Measurements from ENCODE around the gene CEP104.

Gene CEP104

DNA sequence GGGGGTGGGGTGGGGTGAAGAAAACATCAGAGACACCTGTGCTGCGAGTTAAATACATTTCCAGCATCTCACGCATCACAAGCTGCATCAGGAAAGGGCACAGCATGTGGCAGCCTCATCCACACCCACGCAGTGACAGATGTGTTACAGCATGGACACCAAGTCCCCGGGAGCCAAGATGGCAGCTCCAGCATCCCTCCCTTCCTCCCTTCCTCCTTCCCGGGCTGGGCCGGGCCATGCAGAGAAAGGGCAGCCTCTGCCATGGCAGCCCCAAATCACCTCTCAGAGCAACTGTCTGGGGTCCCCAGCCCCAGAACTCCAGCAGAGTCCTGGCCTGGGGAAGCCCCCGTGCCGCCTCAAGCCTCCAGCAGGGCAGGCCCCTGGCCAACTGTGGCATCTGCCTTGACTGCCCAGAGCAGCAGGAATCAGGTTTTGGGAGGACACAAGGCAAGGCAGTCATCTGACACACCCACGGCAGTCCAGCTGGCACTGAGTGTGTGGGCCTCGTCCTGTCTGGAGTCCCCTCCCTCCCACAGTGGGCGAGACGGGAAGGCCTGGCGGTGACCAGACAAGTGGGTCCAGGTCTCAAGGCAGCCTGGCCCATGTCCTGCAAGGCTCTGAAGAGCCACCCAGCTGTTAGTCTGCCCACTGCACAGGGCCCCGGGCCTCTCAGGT lies 78.3 kb downstream of the CEP104 start:
- no peak for DNase-seq (ENCODE audit: low read depth in 3 of 3)

DNA sequence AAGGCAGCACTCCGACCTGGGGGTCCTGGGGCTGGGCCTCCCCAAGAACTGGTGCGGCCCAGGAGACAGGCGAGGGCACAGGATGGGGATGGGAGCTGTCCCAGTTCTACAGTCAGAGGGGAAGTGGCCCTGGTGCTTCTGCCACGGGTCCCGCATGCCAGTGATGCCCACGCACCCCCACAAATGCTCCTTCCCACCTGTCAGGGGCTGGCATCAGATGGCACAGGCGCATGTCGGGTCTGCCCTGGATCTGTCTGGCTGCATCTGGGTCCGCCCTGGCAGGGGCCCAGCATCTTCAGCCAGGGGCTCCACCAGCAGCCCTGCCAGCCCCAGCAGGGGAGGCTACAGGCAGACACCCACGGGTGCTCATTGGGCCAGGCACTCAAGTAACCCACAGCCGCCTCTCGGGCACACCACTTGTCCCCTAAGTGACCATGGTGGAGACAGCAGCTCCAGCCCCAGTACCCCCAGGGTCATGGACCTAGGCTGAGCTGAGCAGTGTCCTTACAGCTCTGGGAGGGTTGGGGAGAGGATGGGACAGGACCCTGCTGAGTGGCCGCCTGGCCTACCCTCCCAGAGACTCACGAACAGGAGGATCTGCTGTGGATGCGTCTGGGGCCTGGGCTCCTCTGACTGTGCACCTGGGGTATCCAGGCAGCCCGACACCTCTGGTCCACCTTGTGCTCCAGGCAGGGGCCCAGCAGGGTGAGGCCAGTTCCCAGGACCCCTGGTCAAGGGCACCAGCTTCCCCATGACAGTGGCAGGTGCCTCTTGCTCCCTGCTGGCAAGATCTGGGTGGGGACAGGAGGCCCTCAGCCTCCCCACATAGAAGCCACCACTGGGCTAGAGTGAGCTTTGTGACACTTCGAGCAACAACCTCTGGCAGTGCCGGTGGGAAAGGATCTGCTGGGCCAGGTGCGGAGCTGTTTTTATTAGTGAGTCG lies 79.1 kb downstream of the CEP104 start:
- no peak for DNase-seq (ENCODE audit: low read depth in 3 of 3)

DNA sequence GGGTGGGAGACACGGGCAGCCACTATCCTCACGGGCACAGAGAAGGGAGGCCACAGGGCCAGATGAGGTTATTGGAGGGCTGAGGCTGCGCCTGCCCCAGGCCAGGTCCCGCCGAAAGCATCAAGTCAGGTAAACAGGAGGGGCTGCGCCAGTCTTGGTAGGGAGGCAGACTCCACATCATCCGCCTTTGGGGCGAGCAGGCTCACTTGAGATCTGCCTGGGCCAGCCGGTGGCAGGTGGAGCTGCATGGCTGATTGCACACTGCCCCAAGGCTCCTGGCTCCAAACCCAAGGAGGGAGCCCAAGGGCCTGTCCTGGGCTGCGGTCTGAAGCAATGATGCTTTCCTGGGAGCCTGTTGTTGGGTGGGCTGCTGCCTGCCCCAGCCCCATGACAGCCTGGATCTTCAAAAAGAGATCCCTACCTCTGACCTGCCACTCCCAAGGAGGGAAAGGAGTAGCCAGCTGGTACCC lies 79.9 kb downstream of the CEP104 start:
- DNase-seq (ENCODE audit: low read depth in 3 of 3): no peak

DNA sequence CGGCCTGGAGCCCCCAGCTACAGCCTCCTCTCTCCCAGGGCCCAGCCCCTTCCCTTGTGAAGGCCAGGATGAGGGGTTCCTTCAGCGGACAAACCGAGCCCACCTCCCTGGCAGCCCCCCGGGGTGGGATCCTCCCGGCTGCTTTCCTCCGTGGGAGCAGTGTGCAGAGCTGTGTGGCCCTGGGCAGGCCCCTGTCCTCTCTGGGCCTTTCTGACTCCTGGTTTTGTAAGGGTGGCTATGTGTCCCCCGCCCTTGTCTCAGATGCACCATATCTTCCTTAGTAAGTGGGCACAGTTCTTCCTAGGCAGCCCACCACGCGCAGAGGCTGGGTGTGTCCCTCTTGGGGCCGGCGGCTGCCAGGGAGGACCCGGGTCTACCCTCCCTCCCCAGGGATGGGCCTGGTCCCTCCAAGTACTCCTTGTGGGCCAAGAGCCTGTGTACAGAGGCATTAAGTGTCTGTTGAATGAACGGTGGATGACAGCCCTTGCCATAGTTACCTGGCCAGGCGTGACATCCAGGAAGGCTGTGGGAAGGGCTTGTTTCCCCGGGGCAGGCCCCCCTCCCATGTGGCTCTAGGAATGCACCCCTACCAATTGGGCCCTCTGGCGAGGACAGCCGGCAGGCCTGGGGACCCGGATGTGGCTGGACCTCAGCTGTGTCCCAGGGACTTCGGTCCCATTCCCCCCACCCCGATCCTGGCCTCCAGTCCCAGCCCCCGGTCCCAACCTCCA lies 80.6 kb downstream of the CEP104 start:
- DNase-seq (ENCODE audit: low read depth in 3 of 3): no peak

DNA sequence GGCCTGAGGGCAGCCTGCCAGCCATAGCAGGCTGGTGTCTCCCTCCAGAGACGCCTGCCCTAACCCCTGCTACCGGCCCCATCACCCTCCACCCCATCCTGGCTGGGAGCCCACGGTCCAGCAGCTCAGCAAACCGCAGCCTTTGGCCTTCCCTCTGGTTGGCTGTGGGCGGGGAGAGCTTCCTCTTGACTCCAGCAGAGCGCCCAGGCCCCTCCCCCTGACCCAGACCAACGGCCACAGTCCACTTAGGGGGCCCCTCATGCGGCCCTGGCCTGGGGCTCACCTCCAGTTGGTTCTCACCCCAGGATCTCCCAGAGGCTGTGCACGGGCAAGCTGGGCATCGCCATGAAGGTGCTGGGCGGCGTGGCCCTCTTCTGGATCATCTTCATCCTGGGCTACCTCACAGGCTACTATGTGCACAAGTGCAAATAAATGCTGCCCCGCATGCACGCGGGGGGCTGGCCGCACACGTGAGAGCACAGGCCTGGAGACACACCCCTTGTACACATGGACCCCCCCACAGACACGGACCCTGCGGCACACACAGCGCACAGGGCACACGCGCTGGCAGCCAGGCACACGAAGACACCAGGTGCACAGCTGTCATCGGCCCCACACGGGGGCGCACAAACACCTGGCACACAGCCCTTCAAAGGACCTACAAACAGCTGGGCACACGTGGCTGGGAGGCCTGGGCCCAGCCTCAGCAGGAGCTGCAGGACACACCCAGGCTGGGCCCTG lies 81.4 kb downstream of the CEP104 start:
- DNase-seq (ENCODE audit: low read depth in 3 of 3): peak in 1 of 3 experiments; percentile 54

DNA sequence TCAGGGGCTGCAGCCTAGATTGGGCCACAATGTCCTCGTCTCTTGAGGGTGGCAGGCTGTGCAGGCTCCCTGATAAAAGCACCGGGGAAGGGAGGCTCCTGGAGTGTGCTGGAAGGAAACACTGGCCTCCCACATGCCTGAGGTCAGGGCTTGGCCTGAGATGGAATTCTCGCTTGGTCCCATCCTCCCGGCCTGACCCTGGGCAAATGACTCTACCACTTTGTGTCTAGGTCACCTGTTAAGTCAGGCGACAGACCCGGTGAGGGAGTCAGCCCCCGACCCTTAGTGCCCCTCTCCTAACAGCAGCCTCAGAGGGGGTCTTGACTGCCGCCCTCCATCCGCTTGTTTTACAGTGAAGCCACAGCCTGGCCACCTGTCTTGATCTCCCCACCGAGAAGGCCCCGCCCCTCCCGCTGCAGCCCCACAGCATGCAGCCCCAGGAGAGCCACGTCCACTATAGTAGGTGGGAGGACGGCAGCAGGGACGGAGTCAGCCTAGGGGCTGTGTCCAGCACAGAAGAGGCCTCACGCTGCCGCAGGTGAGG lies 82.0 kb downstream of the CEP104 start:
- DNase-seq (ENCODE audit: low read depth in 3 of 3): no peak

DNA sequence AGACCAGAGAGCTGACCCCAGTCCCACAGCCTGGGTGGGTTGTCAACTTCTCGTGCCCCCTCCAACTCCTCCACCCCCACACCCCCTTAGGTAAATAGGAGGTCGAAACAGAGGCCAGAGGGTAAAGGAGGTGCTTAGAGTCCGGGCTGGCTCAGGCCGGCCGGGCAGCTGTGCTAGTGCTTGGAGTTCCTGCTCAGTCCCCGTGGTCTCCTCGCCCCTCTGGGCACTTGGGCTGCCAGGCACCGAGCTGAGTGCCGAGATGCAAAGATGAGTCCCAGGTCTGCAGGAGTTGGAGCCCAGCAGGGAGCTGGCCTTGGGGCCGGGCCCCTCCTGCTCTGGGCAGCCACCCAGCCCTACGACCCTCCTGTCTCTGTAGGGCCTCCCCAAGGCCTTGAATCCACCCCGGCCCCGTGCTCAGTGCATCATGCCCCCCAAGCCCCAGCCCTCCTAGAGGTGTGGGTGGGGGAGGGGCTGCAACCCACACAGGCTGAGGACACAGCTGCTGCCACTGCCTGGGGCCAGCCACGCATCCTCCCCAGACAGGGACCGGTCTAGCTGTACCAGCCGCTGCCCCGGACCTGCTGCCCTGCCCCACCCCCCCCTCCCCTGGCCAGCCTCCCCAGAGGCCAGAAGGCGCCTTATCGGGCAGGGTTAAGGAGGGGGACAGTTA lies 82.6 kb downstream of the CEP104 start:
- DNase-seq (ENCODE audit: low read depth in 3 of 3): no peak

DNA sequence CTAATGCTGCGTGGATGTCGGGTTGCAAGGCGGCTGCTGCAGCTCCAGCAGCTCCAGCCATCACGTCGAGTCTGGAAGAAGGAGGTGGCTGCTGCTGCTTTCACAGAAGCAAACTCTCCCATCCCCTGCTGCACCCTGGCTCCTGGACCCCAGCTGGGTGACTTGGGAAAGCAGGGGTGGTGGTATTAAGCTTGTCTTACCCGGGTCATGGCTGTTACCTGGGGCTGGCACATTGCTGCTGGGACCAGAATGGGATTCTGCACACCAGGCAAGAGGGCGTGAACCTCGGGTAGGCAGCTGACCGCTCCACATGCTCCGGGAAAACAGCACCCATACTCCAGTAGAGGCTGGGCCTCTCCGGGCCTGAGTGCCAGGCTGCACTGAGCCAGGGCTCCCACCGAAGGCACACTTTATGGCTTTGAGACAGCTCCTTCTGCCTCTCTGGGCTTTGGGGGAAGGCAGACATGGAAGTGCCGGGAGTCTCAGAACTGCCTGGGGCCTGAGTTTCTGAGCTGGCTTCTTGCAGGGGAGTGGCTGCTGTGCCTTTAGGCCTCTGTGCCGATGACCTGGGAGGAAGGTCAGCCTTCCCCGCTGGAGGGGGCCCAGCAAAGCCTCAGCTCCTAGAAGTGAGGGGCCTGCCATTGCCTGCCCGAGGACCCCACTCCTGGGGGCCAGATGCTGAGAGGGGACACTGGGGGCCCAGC lies 83.3 kb downstream of the CEP104 start:
- DNase-seq (ENCODE audit: low read depth in 3 of 3): no peak

DNA sequence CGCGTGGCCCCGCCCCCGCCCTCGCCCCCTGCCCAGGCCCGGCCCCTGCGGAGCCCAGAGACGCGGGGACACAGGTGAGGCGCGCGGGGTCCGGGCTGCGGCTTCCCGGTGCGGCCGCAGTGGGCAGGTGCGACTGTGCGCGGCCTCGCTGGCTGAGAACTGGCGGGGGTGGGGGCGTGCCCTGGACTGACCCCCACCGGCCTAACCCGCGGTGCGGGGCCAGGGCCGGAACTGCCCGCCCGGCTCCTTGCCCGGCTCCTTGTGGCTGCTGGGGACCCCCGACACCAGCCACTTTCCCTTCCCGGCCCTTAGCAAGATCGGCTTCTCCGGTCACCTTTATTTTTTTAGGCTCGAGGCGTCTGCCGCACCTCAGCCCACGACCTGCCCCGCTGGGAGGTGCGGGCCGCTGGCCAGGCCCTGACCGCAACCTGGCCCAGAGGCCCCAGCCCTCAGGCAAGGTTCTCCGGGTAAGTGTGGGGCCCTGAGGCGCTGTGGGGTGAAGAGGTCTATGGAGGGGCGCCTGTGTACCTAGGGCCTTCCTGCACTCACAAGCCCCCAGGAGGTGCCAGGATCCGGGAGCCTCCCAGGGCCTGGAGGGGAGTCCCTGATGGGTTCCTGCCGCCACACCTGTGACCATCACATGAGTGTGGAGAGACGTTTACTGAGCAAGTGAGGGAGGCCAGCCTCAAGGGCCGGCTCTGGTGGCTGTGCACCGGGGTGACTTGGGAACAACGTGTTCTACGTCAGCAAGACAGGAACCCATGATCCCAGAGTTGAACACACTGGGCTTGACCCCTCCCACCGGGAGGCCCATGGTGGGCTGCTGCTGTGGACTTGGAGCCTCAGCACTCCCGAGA lies 84.1 kb downstream of the CEP104 start, which contains the start of gene SMIM1:
Gene SMIM1, plus strand, starts transcription at position 35 of the 857 bp plus-strand sequence. CDS start 2,625 bp downstream, outside the sequence.
- DNase-seq (ENCODE audit: low read depth in 3 of 3): no peak

DNA sequence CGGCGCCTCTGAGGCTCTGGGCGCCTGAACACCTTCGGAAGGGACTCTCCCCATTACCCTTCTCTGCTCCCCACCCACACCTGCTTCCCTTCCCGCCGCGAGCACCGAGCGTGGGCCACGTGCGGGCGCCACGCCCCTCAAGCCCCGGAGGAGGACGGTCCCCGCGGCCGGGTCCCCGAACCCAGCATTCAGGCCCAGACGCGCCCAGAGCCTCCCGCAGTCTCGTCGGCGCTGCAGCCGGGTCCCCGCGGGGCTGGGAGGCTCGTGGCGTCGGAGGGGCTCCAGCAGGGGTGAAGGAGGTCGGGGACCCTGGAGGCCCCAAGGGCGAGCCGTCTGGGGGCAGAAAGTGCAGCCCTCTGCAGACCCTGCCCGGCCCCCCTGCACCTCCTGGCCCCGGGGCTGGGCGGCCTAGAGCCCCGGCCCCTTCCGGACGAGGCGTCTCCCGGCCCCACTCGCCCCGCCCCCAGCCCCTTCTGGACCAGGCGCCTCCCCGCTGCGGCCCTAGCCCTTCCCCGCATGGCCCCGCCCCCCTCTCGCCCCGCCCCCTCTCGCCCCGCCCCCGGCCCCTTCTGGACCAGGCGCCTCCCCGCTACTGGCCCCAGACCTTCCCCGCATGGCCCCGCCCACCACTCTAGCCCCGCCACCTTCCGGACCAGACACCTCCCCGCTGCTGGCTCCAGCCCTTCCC lies 84.8 kb downstream of the CEP104 start:
- DNase-seq (ENCODE audit: low read depth in 3 of 3): peak; percentile 75 to 91 (median 77)

DNA sequence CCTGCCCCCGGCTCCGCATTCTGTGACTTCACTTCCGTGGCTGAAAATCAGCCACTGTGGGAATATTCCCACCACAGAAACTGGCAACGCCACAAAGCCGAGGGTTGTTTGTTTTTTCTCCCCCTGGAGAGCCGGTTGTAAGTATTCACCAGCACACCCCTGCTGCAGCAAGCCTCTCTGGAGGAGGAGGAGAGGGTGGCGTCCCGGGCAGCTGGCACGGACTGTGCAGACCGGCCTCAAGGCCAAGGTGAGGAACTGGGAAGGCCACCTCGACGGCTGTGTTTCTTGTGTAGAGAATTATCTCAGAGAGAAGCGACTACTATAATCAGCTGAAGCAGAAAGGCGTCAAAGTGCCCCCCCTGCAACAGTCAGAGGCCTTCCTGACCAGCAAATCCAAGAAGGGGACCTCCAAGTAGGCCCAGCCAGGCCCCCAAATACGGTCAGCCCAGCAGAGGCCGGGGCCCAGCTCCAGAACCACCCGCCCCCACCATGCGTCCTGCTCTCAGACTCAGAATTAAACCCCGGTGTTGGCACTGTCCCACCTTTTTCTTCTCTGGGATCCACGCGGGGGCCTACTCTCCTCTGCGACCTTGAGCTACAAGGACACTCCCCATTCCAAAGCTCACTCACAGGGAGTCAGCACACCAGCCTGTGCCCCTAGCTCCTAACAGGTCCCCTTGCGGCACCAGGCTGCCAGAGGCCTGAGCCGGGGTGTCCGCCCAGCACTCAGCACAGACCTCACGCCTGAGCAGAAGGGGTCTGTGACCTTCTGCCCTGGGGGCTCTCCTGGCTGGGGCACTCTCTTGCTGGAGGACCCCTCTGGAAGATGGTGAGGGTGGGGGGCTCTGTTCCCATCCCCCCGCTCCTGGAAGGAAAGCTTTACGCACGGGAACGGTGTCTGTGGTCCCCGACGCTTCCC lies 85.6 kb downstream of the CEP104 start:
- no peak for DNase-seq (ENCODE audit: low read depth in 3 of 3)

DNA sequence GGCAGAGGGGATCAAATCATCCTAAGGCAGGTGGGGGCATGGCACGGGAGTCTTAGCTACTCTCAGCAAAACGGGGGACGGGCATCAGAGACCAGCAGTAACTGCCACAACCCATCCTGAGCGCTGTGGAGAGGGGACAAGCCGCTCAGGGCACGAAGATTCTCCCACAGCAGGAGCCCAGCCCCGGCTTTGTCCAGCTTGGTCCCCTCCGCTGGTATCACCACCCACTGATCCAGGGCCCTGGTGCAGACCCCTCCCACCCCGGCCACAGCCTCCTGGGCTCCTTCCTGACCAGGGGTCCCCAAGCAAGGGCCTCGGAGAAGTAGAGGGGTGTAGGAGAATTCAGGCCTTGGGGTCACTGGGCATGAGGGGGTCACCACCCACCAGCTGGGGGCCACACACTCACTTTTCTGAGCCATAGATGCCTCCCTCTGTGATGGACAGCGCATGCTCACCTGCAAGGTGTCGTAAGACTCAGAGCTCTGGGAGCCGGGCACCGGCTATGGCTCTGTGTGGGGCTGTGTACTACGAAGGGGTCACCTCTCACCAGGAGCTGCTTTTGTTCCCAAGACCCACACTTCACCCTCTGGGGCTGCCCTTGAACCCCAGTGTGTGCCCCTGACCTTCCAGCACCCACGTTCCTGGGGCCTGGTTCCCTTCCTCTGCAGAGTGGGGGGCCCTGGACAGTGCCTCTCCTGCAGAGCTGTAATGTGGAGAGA lies 86.8 kb downstream of the CEP104 start:
- DNase-seq (ENCODE audit: low read depth in 3 of 3): no peak

DNA sequence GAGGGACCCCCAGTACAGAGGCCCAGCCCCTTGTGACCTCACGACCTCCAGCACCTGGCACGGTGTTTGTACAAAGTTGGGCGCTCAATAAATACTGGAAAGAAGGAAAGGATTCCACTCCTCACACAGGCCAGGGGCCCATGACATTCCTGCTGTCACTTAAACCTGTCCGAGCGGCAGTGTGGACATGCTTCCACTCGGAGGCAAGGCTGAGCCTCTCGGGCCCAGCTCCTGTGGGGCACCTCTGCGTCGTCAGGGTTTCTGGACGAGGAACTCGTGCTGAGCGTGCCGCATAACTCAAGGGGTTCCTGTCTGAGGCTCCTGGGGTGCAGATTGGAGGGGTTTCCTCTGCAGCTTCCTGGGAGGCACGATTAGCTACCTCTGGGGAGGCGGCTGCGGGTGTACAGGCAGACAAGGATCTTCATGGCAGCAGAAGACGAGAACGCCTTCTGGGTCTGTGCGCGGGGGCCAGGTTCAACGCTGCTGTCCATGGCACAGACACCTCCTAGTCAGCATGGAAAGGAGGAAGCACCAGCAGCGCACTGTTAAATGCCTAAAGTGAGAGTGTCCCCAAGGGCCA lies 88.1 kb downstream of the CEP104 start:
- DNase-seq (ENCODE audit: low read depth in 3 of 3): no peak

DNA sequence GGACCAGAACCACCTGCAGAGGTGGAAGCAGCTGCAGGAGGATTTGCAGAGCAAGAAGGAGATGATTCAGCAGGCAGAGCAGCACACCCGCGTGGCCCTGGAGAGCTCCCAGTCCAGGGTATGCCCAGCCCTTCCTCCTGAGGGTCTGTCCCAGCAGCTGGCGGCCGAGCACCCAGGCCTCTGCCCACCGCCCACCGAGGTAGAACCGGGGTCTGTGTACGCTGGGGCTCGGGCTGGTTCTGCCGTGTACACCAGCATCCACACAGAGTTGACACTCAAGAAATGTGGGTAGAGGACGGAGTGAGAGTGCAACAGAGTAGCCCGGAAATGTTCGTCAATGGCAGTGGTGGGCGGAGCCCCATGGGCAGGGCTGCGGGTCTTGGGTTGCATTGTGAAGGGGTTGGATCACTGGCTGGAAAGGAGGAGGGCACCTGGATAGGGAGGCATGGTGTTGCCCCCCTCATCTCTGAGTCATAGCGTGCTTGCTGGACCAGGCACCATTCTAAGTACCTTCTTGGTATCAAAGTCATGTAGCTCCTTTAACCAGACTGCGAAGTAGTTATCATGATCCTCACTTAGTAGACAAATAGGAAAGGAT lies 89.6 kb downstream of the CEP104 start:
- no peak for DNase-seq (ENCODE audit: low read depth in 3 of 3)

DNA sequence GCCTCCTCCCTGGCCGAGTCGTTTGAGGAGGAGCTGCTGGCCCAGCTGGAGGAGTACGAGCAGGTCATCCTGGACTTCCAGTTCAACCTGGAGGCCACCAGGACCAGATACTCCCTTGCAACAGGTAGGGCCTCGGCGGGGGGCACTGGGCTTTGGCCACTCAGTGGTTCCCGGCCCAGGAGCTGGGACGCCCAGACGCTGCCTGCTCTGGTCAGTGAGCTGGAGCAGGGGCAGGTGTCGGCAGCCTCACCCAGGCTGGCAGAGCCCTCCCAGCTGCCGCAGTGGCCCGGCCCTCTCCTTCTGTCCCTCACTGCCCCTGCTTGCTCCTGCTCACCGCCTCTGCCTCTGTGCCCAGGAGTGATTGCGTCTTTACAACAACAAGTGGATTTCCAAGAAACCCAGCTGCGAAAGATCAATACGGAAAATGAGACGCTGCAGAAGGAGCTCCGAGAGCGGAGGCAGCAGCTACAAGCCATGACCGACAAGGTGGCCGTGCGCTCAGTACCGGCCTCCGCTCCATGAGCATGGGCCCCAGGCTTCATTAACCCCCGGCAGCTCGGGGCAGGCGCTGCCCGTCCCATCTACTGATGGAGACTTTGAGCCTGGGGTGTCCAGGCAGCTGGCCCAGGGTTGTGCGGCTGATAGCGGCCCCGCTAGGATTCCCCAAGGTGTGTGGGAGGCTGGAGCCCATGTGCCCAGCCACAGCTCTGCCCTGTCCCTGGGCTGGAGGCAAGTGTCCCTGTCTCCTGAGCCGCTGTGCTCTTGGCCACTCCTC lies 93.5 kb downstream of the CEP104 start:
- no peak for DNase-seq (ENCODE audit: low read depth in 3 of 3)

Data from stimulated activated CD4-positive, alpha-beta T cell treated with anti-CD3 and anti-CD28 coated beads, TNF-alpha, amount 100 ng/mL, for 24 hours (primary cell).